GM12801 (cell line): ENCODE results near the gene RPH3AL.

Source experiments
- TF ChIP-seq, protein P1 (sequence below): IDR thresholded peaks from one replicate; pipeline ENCODE4 v1.5.1; 2011; ENCODE audit warnings: control low read depth; ENCODE audit not compliant: insufficient read length; ENCODE audit errors: extremely low read depth

RPH3AL gene

DNA sequence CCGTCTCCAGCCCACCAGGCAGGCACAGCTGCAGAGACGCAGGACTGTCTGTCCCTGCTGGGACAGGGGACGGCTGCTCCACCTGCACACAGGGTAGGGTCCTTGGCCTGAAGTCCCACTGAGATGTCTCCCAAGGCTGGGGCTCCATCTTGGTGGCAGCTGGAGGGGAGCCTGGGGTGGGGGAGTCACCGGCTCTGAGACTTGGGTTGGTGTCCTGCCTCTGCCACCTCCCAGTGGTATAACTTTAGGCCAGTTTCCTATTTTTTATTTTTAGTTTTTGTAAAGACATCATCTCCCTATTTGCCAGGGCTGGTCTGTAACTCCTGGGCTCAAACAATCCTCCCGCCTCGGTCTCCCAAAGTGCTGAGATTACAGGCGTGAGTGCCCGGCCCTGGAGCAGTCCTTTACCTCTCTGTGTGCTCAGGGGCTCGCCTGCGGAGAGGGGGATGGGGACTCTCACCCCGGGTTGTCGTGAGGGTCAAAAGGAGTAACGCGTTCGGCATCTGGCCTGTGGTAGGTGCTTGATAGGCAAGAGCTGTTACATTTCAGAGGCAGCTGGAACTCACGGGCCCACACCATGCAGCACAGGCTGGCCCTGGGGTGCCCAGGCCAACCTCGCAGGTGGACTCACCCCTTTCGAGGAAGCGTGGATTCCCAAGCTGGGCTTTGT is 124.5 kb downstream of the RPH3AL start:
- TF ChIP-seq, protein P1, sequence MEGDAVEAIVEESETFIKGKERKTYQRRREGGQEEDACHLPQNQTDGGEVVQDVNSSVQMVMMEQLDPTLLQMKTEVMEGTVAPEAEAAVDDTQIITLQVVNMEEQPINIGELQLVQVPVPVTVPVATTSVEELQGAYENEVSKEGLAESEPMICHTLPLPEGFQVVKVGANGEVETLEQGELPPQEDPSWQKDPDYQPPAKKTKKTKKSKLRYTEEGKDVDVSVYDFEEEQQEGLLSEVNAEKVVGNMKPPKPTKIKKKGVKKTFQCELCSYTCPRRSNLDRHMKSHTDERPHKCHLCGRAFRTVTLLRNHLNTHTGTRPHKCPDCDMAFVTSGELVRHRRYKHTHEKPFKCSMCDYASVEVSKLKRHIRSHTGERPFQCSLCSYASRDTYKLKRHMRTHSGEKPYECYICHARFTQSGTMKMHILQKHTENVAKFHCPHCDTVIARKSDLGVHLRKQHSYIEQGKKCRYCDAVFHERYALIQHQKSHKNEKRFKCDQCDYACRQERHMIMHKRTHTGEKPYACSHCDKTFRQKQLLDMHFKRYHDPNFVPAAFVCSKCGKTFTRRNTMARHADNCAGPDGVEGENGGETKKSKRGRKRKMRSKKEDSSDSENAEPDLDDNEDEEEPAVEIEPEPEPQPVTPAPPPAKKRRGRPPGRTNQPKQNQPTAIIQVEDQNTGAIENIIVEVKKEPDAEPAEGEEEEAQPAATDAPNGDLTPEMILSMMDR = no peak

DNA sequence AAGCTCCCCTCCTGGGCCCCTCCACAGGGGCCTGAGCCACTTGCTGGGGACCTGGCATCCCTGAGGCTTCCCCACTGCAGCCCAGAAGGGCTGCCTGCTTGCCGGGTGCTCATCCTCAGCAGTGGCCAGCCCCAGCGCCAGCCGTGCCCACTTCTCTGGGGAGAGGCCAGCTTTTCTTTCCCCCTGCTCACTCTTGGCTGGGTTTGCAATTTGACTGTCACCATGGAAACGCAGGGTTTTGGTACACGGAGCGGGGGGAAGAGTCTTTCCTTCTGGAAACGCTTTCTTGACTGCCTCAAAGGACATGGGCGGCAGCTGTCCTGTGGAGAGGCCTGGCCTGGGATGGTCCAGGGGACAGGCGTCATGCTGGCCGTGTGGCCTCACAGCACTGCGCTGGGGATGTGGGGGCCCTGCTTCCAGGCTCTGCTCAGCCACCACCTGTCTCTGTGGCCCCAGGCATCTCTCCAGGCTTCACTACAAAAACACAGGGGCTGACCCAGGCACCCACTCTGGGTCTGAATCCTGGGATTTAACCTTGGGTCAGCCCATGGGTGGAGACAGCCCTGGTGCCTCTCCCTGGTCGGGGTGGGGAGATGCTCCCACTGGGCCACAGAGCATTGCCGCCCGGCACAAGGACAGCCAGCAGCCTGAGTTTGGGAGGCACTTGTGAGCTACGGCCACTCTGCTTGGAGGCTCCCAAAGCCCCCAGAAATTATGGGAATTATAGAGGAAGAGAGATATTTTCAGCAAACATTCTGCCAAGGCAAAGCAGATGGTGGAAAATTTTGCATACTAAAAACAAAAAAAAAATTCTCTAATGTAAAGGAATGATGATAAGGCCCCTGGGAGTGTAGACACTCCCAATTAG is 125.3 kb downstream of the RPH3AL start:
- TF ChIP-seq, protein P1 = no peak

DNA sequence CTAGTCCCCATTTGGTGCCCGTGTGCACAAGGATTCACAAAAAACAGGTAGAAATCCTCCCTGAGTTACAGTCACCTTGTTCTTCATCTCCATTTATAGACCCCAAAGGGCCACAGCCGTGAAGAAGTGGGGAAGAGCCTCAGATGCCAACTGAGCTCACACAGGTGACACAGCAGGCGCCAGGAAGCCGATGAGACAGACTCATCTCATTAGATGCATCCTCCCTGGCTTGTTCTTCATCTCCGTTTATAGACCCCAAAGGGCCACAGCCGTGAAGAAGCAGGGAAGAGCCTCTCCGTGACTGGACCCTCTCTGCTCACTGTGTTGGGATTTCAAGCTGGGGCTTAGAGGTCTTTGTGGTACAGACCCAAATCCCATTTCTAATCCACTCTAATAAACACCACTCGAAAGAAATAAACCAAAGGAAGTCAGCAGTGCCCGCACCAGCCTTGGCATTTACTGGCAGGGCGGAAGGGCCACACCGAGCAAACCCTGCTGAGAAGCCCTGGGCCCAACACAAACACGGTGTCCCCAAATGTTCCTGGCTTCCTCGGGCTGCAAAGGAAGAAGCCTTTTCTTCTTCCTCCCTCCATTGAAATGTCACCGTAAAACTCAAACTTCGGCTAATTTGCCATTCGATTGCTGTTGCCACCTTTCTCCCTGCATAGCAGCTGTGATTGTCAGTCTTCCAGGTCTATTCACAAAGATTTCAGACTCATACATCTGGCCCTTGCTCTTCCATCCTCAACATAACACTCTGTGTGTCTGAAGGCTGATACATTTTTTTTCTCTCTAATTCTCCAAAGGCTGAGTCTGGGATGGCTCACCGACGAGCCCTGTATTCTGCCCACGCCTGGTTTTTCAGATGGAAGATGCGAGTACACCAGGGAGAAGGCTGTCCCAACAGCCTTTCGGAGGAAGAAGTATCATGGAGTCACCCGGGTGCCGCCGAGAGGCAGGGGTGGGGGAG is 126.2 kb downstream of the RPH3AL start:
- TF ChIP-seq, protein P1 = no peak

DNA sequence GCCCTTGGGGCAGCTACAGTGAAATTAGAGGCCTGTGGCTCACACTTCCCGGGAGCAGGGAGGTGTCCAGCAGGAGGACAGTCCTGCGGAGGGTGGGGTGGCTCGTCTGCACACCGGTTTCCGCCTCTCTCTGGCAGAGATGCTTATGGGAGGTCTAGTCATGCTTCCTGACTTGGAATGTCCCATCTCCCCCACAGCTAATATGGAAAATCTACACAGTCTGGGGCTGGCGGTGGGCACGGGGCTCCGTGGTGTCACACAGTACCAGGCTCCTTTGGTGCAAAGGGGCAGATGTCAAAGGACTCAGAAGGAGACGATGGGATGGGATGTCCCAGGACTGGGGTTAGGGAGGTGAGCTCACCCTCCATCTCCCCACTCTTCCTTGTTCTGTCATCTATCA is 127.1 kb downstream of the RPH3AL start:
- TF ChIP-seq, protein P1 = no peak

DNA sequence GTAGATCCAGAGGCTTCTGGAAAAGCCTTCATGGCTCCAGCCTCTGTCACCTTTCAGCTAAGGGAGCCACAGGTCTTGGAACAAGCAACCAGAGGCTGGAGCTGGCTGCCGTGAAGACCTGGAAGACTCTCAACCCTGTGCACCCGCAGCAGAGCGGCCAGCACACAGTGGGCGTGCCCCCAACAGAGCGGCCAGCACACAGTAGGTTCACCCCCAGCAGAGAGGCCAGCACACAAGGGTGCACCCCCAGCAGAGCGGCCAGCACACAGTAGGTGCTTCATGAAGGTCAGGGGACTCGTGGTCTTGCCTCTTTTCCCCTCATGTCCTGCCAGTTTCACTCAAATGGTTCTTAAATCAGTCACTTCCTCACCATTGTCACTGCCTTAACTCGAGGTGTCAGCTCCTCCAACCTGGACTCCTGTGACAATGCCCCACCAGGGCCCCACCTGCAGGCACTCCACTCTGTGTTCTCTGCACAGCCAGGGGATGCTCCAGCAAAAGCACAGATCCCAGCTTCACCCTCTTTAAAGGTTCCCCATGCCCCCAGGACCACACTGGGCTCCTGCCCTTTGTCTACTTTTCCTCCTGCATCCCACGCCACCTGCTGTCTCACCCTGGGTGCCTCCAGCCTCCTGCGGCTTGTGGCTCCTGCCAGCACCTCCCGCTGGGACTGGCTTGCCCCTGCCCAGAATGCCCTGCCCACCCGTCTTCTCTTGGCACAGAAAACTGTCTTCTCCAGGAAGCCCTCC is 128.7 kb downstream of the RPH3AL start:
- TF ChIP-seq, protein P1 = no peak

DNA sequence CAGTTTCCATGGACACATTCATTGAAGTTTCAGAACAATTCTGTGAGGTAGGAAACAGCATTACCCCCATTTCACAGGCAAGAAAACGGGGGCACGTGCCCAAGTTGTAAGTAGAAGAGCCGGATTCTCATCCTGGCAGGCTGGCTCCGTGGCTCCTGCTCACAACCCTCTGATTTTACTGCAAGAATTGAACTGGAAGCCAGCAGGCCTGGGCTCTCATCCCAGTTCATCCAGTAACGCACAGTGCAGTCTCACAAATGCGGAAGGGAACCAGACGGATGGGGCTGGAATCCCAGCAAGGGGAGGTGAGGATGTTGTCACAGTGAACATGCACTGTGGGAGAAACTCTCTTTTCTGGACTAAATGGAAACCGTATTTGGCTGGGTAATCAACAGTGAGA is 130.4 kb downstream of the RPH3AL start:
- TF ChIP-seq, protein P1 = no peak
